PC-3 (cell line): ENCODE results near the gene CLASP1.

Experiments
- CTCF ChIP-seq: fragments of 300-600 bp; sonication (generic); conservative IDR thresholded peaks from 2 replicates; pipeline ENCODE4 v1.5.1; 2017; ENCODE audit warnings: antibody characterized with exemption, low read depth, mild to moderate bottlenecking, low read length
- EZH2phosphoT487 ChIP-seq: fragments of 300-600 bp; sonication (generic); IDR thresholded peaks from 2 replicates; pipeline ENCODE4 v1.6.1; 2018; ENCODE audit warnings: mild to moderate bottlenecking, antibody characterized with exemption, low read length, borderline replicate concordance

- no peak for TF ChIP-seq CTCF
- no peak for TF ChIP-seq EZH2phosphoT487
Observed at GRCh38 chr2:121333231-121333630, 316.0 kb downstream of the CLASP1 start.
